T-cell (primary cell): Measurements from ENCODE around the gene PPP3CA. TPM values are rescaled to one million over a fixed set of nuclear protein-coding genes. Genes with fewer than 3 reads are reported as not detected.

Experiments
- ATAC-seq, 4 experiments: fragments of 200-7000 bp in 3 of 4; fragments of 150-1000 bp in 1 of 4; cut with Tn5 transposase; replicated peaks in 1 of 4; 1 replicate in 3 of 4; 2 replicates in 1 of 4; pipeline ENCODE4 v1.10.0; 2021; ENCODE audit warnings: moderate library complexity in 3 of 4, mild to moderate bottlenecking in 2 of 4, moderate number of reproducible peaks in 1 of 4
- CTCF ChIA-PET, 2 donors: fragments of 300-600 bp; sonication (Branson Sonifier 250); formaldehyde crosslinking; loops; one replicate each; lab custom pipeline; 2022; ENCODE audit warnings: antibody characterized with exemption in 2 of 2; lab: Charles Lee
- POLR2A ChIA-PET, 2 donors: fragments of 300-600 bp; sonication (Branson Sonifier 250); formaldehyde crosslinking; loops; one replicate each; lab custom pipeline; 2022; ENCODE audit warnings: antibody characterized with exemption in 2 of 2; lab: Charles Lee
- DNase-seq, 35 experiments: peaks; one replicate each; pipeline versions ENCODE4 v3.0.0 to v3.0.0-alpha.2; 2013 to 2023
- H3K27ac ChIP-seq: one replicate; pipeline ENCODE4 v1.5.1; 2013; ENCODE audit warnings: low read length
- H3K27me3 ChIP-seq, 2 experiments: replicated peaks in 1 of 2; 1 replicate in 1 of 2; 2 replicates in 1 of 2; pipeline versions ENCODE4 v1.6.1 to v1.7.0; 2013; ENCODE audit warnings: low read length in 1 of 2, mixed read lengths in 1 of 2; ENCODE audit not compliant: control insufficient read depth in 2 of 2, insufficient read depth in 2 of 2; ENCODE audit errors: extremely low read depth in 1 of 2
- H3K36me3 ChIP-seq, 2 donors: 1 replicate in 1 of 2; 2 replicates in 1 of 2; pipeline versions ENCODE4 v1.6.1 to v1.7.0; 2013; ENCODE audit warnings: low read length in 1 of 2; ENCODE audit not compliant: control insufficient read depth in 2 of 2, insufficient read depth in 1 of 2; ENCODE audit errors: extremely low read depth in 1 of 2
- H3K4me1 ChIP-seq, 2 experiments: 1 replicate in 1 of 2; 2 replicates in 1 of 2; pipeline versions ENCODE4 v1.6.1 to v1.7.0; 2013; ENCODE audit warnings: low read length in 2 of 2, mixed read lengths in 1 of 2; ENCODE audit not compliant: insufficient read depth in 2 of 2, control insufficient read depth in 1 of 2; ENCODE audit errors: extremely low read depth in 1 of 2
- H3K4me3 ChIP-seq, 2 donors: 1 replicate in 1 of 2; 2 replicates in 1 of 2; pipeline versions ENCODE4 v1.5.1 to v1.7.0; 2013; ENCODE audit warnings: mild to moderate bottlenecking in 2 of 2, low read length in 1 of 2, moderate library complexity in 1 of 2; ENCODE audit not compliant: control insufficient read depth in 1 of 2; ENCODE audit errors: extremely low read depth in 1 of 2
- H3K9me3 ChIP-seq: 2 replicates; pipeline ENCODE4 v1.7.0; 2013
- H3K27ac Mint-ChIP-seq, 2 donors: one replicate each; pipeline ENCODE4 v1.8.0; 2020 to 2021; ENCODE audit warnings: mild to moderate bottlenecking in 2 of 2, mixed read lengths in 2 of 2
- H3K27me3 Mint-ChIP-seq, 2 donors: one replicate each; pipeline ENCODE4 v1.8.0; 2021 to 2022; ENCODE audit warnings: mixed read lengths in 2 of 2
- H3K36me3 Mint-ChIP-seq: one replicate; pipeline ENCODE4 v1.8.0; 2021; ENCODE audit warnings: mixed read lengths
- H3K4me1 Mint-ChIP-seq, 3 donors: one replicate each; pipeline ENCODE4 v1.8.0; 2020 to 2022; ENCODE audit warnings: mixed read lengths in 3 of 3, mild to moderate bottlenecking in 1 of 3
- H3K4me3 Mint-ChIP-seq, 3 donors: one replicate each; pipeline ENCODE4 v1.8.0; 2020 to 2022; ENCODE audit warnings: mild to moderate bottlenecking in 3 of 3, mixed read lengths in 3 of 3, moderate library complexity in 3 of 3
- H3K9me3 Mint-ChIP-seq, 3 donors: one replicate each; pipeline ENCODE4 v1.8.0; 2020 to 2022; ENCODE audit warnings: mixed read lengths in 3 of 3
- WGBS: methylation state at CpG from one replicate; pipeline ENCODE4 v1.1.5; 2013; ENCODE audit warnings: missing lambda C conversion rate; ENCODE audit not compliant: insufficient coverage; 5-methylcytosine and 5-hydroxymethylcytosine counted together
- total RNA-seq, 35 experiments: library from RNA in 6 of 35; stranded (reverse) in 6 of 35; fragments of 120-200 nt in 1 of 35; gene quantifications; one replicate each; pipeline versions ENCODE4 v1.2.1 to v1.2.4 and lab custom pipeline; 2013 to 2026

Gene PPP3CA
- total RNA-seq, 5 donors from 2014 or later (not counting 1 experiment from before 2014, with no cell fraction given), result 28.2 to 35.7 (median 33.5) TPM

GRCh38 chr4:101295691-101296090 is 51.6 kb downstream of the PPP3CA start:
- H3K27me3 ChIP-seq, result no peaks in the 10 kb centered on the region
- no peaks in the 10 kb centered on the region for H3K9me3 ChIP-seq
- ATAC-seq (no peak), DNase-seq (no peak)
- ChIA-PET CTCF (interaction anchor here (0.6 to 0.7 kb wide), 3 partner anchors 13 to 383 kb away, joined by 3 to 6 read pairs (median 5); no protein-coding TSS in a partner anchor), POLR2A (interaction anchor here (1.0 kb wide), 2 partner anchors 11 to 31 kb away, joined by 4 read pairs; no protein-coding TSS in a partner anchor)
- Mint-ChIP-seq H3K4me3 (no peak overlapping the region), H3K4me1 (peaks cover 28 to 48% (median 31%) of the 10 kb centered on the region in 3 donors), H3K27me3 (no peaks in the 10 kb centered on the region), H3K36me3 (peaks cover 9% of the 10 kb centered on the region), H3K27ac (no peak overlapping the region), H3K9me3 (no peaks in the 10 kb centered on the region)
- peaks cover 0 to 4% of the 10 kb centered on the region in 2 donors for H3K36me3 ChIP-seq
- H3K4me3 ChIP-seq, result no peak overlapping the region
- no peak overlapping the region for H3K27ac ChIP-seq
- H3K4me1 ChIP-seq, result peaks cover 0 to 3% of the 10 kb centered on the region in 2 experiments

GRCh38 chr4:101294597-101294996 is 52.7 kb downstream of the PPP3CA start:
- Mint-ChIP-seq H3K9me3 (no peaks in the 10 kb centered on the region), H3K36me3 (peaks cover 9% of the 10 kb centered on the region), H3K4me3 (no peak overlapping the region), H3K27ac (no peak overlapping the region), H3K4me1 (peaks cover 27 to 50% (median 41%) of the 10 kb centered on the region in 3 donors), H3K27me3 (no peaks in the 10 kb centered on the region)
- Histone ChIP-seq H3K4me1 (peaks cover 0 to 2% of the 10 kb centered on the region in 2 experiments), H3K9me3 (no peaks in the 10 kb centered on the region), H3K27ac (no peak overlapping the region), H3K27me3 (no peaks in the 10 kb centered on the region), H3K4me3 (no peak overlapping the region), H3K36me3 (peaks cover 0 to 4% of the 10 kb centered on the region in 2 donors)
- no peak for ATAC-seq
- no CpG with 5 or more reads among the region's 3 CpGs for WGBS
- ChIA-PET POLR2A (interaction anchor here in 1 of 2 donors (1.0 kb wide), 1 partner anchor 10 kb away, joined by 4 read pairs; no protein-coding TSS in a partner anchor), CTCF (no interaction called here)
- no peak for DNase-seq

DNA sequence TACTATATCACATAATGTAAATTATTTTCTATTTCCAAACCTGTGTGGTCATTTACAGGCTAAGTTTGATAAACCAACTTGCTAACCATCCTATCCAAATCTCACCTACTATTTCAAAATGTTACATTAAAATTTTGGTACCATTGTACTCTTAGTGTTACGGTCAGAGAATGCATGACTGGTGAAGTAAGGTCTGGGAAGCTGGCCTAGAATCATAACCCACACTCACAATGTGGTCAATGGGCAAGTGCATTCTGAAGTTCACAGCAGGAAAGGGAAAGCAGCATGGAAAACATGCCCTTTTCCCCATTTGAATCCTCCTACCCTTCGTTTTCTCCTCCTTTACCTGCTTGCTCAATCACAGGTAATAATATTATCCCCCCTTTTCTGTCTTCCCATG is 54.4 kb downstream of the PPP3CA start:
- Mint-ChIP-seq H3K4me3 (no peak overlapping the region), H3K9me3 (no peaks in the 10 kb centered on the region), H3K36me3 (peaks cover 9% of the 10 kb centered on the region), H3K27ac (no peak overlapping the region), H3K4me1 (peaks cover 29 to 60% (median 52%) of the 10 kb centered on the region in 3 donors), H3K27me3 (no peaks in the 10 kb centered on the region)
- DNase-seq, result no peak
- ChIA-PET POLR2A (no interaction called here), CTCF (interaction anchor here in 1 of 2 donors (0.6 kb wide), 2 partner anchors 10 to 44 kb away, joined by 3 to 4 read pairs; no protein-coding TSS in a partner anchor)
- no peak overlapping the region for H3K27ac ChIP-seq
- no peak overlapping the region for H3K4me3 ChIP-seq
- no CpG with 5 or more reads among the region's 2 CpGs for WGBS
- no peaks in the 10 kb centered on the region for H3K27me3 ChIP-seq
- H3K36me3 ChIP-seq, result peaks cover 0 to 4% of the 10 kb centered on the region in 2 donors
- H3K4me1 ChIP-seq, result peaks cover 0 to 2% of the 10 kb centered on the region in 2 experiments
- no peaks in the 10 kb centered on the region for H3K9me3 ChIP-seq
- no peak for ATAC-seq

GRCh38 chr4:101292214-101292613 is 55.1 kb downstream of the PPP3CA start:
- Mint-ChIP-seq H3K36me3 (peaks cover 9% of the 10 kb centered on the region), H3K27ac (no peak overlapping the region), H3K4me1 (peaks cover 33 to 63% (median 56%) of the 10 kb centered on the region in 3 donors), H3K4me3 (no peak overlapping the region), H3K9me3 (no peaks in the 10 kb centered on the region), H3K27me3 (no peaks in the 10 kb centered on the region)
- Histone ChIP-seq H3K27me3 (no peaks in the 10 kb centered on the region), H3K4me1 (peaks cover 0 to 5% of the 10 kb centered on the region in 2 experiments), H3K4me3 (no peak overlapping the region), H3K27ac (no peak overlapping the region), H3K9me3 (no peaks in the 10 kb centered on the region), H3K36me3 (peaks cover 0 to 4% of the 10 kb centered on the region in 2 donors)
- DNase-seq (no peak), ATAC-seq (no peak)
- POLR2A ChIA-PET, result no interaction called here
- 100% methylated on average over 3 of the region's 4 CpGs for WGBS
- CTCF ChIA-PET, result interaction anchor here in 1 of 2 donors (0.6 kb wide), 1 partner anchor 44 kb away, joined by 4 read pairs; no protein-coding TSS in a partner anchor

DNA sequence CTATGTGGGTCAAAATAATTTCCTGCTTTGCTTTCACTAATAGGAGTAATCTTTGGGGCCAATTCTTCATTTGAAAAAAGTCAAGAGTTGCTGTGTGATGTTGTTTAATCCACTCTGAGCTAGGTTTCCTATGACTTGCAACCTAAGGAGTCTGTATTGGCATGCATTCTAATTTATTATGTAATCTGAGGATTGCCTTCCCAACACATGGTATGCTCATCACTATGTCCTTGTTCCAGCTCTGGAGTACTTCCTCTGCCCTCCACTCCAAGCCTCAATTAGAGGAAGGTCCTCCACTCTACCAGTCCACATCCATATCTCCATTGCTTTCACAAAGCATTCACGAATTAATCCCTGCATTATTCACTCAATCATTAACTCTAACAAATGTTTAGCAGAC is 56.1 kb downstream of the PPP3CA start:
- DNase-seq (no peak), ATAC-seq (no peak)
- H3K27ac Mint-ChIP-seq, result no peak overlapping the region
- Histone ChIP-seq H3K36me3 (peaks cover 0 to 4% of the 10 kb centered on the region in 2 donors), H3K4me3 (no peak overlapping the region), H3K27me3 (no peaks in the 10 kb centered on the region), H3K9me3 (no peaks in the 10 kb centered on the region), H3K27ac (no peak overlapping the region), H3K4me1 (peaks cover 0 to 5% of the 10 kb centered on the region in 2 experiments)
- peaks cover 35 to 62% (median 47%) of the 10 kb centered on the region in 3 donors for H3K4me1 Mint-ChIP-seq
- no peaks in the 10 kb centered on the region for H3K9me3 Mint-ChIP-seq
- WGBS, result 83% methylated on average over 1 of the region's 1 CpG
- H3K4me3 Mint-ChIP-seq, result no peak overlapping the region
- H3K36me3 Mint-ChIP-seq, result peaks cover 9% of the 10 kb centered on the region
- ChIA-PET POLR2A (no interaction called here), CTCF (no interaction called here)
- no peaks in the 10 kb centered on the region for H3K27me3 Mint-ChIP-seq

DNA sequence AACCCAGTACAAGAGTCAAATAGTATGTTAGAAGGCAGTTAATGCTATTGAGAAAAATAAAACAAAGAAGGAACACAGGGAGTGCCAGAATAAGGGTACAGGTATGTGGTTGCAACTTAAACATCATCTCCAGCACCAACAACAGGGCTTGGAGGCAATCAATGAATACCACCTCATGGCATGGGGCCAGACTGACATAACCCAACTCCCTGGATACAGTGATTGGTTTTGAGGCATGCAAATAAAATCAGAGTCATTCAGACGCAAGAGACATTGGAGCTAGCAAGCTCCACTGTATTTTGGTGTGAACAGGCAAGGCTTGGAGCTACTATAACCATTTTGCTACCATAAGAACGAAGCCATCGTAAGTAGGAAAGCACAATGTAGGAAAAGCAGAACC is 56.7 kb downstream of the PPP3CA start:
- 100% methylated on average over 2 of the region's 3 CpGs for WGBS
- DNase-seq (no peak), ATAC-seq (no peak)
- POLR2A ChIA-PET, result interaction anchor here in 1 of 2 donors (0.5 kb wide), 1 partner anchor 58 kb away, joined by 3 read pairs; no protein-coding TSS in a partner anchor
- no peaks in the 10 kb centered on the region for H3K9me3 Mint-ChIP-seq
- Histone ChIP-seq H3K4me1 (peaks cover 0 to 5% of the 10 kb centered on the region in 2 experiments), H3K9me3 (no peaks in the 10 kb centered on the region), H3K4me3 (no peak overlapping the region), H3K27ac (no peak overlapping the region), H3K36me3 (peaks cover 0 to 4% of the 10 kb centered on the region in 2 donors), H3K27me3 (no peaks in the 10 kb centered on the region)
- H3K4me3 Mint-ChIP-seq, result no peak overlapping the region
- CTCF ChIA-PET, result interaction anchor here in 1 of 2 donors (0.6 kb wide), 1 partner anchor 11 kb away, joined by 3 read pairs; no protein-coding TSS in a partner anchor
- H3K27me3 Mint-ChIP-seq, result no peaks in the 10 kb centered on the region
- H3K4me1 Mint-ChIP-seq, result peaks cover 36 to 65% (median 47%) of the 10 kb centered on the region in 3 donors
- peaks cover 9% of the 10 kb centered on the region for H3K36me3 Mint-ChIP-seq
- H3K27ac Mint-ChIP-seq, result no peak overlapping the region
